DMS79 (cell line): ENCODE results near the gene MAP1LC3A.

Source experiments
- DNase-seq: peaks from one replicate; lab custom pipeline; 2025; lab: John Stamatoyannopoulos, UW

Gene MAP1LC3A

DNA sequence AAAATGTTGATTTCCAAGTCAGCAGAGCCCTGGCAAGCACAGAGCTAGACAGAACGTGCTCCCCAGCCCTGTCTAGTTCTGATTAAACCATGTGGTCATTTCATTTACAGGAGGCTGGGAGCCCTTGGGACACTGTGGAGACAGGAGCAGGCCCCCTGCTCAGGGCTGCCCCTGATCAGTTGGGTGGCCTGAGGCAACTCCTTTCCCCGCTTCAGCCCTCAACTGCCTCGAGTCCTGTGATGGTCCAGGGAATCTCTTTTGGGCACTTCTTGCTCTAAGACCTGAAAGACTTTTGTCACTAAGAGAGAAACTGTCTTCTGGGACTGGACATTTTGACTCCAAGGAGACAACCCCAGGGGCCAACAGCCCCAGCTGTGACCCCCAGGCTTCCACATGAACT is 28.8 kb upstream of the MAP1LC3A start:
- DNase-seq: no peak

DNA sequence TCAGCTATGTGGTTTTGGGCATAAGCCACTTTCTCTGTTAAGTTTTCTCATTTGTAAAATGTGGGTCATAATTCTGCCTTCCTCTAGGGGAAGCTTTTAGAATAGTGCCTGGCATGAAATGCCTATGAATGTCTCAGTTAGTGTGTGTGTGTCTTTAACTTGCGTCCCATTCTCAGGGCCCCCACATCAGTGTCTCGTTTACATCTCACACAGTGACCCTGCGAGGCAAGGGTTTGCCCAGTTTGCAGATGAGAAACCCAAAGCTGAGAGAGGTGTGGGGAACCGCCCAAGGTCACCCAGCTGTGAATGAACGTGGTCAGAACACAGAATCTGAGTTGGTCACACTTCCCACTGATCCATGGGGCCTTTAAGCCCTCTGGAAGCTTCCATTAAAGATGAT is 28.2 kb upstream of the MAP1LC3A start:
- no peak for DNase-seq

DNA sequence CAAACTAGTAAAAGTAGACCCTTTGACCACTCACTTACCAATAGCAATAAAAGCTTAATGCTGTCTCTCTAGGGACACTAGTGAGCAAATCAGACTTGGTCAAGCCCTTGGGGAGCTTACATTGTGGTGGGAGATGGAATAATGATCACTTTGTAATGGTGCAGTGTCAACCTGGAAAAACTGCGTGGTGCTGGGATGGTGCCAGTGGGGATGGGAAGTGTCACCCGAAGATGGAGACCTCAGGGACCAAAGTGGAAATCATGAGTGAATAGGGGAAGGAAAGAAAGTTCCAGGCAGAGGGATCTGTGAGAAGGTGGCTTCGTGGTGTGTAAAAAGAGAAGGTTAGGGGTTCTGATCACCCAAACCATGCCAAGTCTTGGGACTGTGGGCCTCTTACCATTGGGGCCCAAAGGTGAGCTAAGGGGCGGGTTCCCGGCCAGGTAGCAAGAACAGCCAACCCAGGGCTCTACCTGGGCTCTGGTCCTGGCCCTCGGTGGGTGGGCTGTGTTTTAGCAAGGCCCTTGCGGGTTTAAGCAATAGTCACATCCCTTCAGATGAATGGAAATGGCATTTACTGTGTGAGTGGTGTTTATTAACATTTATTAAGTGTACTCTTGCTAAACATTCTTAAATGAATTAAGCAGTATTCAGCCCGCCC is 26.8 kb upstream of the MAP1LC3A start:
- no peak for DNase-seq

DNA sequence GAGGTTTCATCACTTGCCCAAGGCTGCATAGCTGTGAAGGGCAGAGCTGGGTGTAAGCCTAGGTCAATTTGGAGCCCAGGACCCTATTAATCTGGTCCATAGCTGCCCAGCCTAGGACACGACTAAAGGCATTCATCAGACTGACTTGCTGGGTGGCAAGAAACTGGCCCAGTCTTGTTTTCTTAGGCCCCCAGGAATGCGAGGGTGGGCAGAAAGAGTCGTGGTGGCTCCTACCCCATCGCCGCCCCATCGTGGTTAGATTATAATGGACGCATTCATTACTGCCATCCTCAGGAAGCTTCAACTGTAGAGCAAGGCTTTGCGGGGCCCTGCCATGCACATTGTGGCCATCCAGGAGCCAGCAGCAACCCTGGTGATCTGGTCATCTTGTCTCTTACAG is 26.2 kb upstream of the MAP1LC3A start:
- DNase-seq: no peak

GRCh38 chr20:34532756-34533155 is 25.8 kb upstream of the MAP1LC3A start:
- DNase-seq: no peak

- DNase-seq: no peak
Measured at GRCh38 chr20:34534391-34535165, 23.9 kb upstream of the MAP1LC3A start.

GRCh38 chr20:34535301-34535840 is 23.1 kb upstream of the MAP1LC3A start:
- DNase-seq: no peak

DNA sequence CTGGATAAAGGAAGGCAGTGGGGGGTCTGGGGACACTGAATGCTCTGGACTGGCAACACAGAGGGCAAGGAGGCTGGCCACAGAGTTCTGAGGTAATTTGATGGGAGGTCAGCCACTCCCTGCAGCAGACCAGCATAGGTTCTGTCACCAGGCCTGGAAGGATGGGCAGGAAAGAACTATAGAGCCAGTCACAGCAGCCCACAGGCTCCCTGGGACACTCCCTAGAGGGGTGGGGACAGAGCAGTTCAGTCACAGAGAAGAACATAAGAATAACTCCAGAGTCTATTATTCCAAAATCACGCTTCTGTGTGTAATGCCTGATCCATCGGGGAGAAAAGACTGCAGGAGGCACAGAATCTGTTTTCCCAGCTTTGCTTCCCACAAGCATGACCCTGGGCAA is 22.7 kb upstream of the MAP1LC3A start:
- no peak for DNase-seq

DNA sequence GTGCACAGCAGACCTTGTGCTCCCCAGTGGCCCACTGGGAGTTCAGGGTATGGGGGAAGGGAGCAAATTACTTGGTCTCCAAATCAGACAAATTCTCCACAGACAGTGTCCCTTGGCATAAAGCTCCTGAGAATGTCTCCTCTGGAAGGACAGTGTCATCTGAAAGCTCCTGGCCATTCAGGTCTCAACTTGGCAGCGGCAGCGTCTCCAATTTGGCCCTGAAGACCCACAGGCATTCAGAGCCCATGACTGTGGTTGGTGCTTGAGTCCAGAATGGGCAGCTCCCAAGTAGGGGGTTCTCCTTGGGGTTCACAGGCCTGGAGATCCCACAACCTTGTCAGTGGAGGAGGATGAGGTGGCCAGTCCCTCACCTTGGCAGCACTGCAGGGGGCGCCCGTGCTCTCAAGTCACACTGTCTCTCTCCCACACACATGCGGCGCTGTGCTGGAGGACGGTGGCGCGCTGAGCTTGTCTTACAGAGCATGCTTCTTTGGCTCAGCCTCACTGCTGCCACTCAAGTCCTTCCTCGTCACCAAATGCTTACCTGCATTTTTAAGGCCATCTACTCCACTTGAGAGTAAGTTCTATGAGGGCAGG is 21.6 kb upstream of the MAP1LC3A start:
- DNase-seq: no peak

GRCh38 chr20:34537651-34538050 is 20.9 kb upstream of the MAP1LC3A start:
- no peak for DNase-seq

DNA sequence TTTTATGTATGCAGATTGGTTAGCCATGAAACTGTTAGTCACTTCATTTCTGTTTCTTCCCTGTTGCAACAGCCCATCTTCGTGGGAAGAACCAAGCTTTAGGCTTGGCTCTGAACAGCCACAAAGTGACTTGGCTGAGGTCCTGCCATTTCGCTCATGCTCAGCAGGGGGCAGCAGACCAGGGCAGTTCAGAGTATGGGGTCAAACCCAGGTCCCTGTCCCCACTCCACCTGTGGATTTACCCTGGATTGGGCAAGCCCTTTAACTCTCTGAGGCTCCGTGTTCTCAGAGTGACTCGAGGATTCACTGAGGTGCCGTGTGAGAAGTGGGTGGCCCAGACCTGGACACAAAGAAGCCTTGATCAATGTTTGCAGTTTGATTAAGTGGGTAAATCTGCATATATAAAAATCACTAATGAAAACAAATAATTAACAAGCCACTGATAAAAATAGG is 19.8 kb upstream of the MAP1LC3A start:
- DNase-seq: no peak

DNA sequence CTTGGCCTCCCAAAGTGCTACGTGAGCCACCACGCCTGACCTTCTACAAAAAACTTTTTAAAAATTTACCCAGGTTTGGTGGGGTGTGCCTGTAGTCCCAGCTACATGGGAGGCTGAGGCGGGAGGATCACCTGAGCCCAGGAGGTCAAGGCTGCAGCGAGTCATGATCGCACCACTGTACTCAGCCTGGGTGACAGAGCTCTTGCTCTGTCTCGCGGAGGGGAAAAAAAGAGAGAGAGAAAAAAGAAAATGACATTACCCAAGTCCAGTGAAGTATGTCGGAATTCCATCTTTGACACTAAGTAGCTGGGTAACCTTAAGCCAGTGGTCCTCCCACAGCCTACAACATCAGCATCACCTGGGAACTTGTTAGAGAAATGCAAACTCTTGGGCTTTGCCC is 18.8 kb upstream of the MAP1LC3A start:
- no peak for DNase-seq

DNA sequence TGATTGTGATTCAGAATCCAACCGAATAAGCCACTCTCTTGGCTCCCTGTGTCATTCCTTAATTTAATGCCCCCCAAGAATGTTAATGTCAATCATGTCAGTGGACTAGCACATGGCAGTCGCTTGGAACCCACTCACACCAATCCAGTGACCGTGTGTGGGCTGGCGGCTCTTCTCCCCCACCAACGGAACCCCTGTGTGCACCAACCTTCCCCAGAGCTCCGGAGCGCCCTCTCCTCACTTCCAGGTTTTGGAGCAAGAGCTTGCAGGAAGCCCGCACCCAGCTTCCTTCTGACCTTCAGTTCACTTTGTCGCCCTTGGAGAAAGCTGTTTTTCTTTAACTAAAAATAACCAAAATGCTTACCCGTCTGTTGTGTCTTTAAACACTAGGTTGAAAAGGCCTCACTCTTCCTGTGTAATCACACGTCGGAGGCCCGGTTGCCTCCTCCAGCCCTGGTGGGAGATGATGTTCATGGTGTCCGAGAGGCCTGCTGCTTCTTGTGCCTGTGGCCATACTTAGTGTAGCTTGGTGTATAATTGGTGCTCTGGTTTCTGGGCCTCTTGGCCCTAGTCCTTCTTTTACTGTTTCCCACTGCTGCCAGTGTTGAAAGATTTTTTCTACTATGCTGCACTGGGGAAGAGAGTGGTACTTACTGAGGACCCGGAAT is 17.8 kb upstream of the MAP1LC3A start:
- no peak for DNase-seq

DNA sequence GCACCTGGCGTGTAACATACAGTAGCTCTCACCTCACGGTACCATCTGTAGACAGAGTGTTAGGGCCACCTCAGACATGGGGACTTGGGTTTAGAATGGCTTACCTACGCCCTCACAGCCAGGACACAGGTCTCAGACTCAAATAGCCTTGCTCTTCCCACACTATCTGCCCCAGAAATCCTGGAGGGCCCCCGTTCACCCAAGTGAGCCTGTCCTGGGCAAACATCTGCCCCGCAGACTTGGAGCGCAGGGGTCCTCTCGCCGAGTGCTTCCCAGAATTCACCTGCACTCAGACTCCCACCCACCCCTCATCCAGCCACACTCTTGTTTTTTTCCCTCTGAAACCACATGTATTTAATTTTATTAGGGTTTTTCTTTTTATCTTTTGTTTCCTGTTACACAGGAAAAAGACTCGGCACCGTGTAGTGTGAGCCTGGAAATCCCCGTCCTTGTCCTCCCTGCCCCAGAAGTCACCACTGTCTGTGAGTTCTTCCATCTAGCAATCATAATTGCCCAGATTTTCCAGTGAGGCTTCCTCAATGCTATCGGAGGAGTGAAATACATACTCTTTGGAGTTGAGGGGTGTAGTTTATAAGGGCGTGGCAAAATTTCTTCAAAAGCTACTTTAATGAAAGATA is 17.1 kb upstream of the MAP1LC3A start:
- no peak for DNase-seq

GRCh38 chr20:34541917-34542316 is 16.6 kb upstream of the MAP1LC3A start:
- no peak for DNase-seq

GRCh38 chr20:34542439-34542838 is 16.1 kb upstream of the MAP1LC3A start:
- no peak for DNase-seq

DNA sequence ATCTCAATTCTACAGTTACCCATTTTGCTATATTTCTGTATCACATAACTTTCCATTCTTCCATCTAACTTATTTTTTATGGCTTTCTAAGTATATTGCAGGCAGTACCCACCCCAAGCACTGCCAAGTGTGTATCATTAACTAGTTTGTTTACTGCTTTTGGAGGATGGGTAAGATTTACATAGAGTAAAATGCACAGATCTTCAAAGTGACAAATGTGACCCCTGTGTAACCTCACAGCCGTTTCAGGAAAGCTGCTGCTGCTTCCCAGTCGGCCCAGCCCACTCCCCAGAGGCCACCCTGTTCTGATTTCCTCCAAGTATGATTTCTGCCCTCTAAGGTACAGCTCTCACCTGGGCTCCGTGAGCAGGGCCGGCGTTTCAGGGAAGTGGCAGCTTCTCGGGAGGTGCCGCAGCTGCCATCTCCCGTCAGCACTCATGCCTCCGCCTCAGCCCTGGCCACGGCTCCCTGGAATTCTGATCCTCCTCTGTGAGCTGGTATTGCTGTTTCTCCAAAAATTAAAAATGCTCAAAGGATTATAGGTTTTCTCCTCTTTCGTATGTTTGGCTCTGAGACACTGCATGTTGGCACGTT is 15.0 kb upstream of the MAP1LC3A start:
- DNase-seq: no peak

DNA sequence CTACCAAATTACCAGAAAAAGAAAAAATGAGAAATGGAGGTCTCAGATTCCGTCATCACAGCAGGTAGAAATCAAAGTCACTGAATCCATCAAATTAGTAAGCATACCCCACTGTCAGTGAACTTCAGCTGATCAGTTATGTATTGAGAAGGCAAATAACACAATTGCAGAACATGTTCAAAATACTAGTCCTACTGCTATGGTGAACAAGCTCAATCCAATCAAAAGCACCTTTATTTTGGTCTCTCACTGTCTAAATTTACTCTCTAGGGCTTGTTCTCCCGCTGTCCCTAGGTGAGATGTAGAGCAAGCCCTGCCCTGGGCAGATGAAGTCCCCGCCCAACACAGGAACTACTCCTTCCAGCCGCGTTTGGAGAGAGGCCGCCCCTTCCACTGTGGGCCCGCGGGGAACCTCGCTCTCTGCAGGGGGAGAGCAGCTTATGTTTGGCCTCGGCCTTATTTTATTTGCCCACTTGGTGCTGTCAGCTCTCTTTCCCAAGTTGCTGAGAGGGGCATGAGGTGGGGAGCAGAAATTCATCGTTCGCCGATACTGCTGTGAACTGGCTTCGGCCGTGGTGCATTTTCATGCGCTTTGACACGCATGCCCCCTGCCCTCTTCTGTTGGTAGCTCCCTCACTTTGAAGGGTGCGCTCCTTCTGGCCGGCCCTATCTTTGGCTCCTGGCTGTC is 14.3 kb upstream of the MAP1LC3A start:
- peak; percentile 15 for DNase-seq

DNA sequence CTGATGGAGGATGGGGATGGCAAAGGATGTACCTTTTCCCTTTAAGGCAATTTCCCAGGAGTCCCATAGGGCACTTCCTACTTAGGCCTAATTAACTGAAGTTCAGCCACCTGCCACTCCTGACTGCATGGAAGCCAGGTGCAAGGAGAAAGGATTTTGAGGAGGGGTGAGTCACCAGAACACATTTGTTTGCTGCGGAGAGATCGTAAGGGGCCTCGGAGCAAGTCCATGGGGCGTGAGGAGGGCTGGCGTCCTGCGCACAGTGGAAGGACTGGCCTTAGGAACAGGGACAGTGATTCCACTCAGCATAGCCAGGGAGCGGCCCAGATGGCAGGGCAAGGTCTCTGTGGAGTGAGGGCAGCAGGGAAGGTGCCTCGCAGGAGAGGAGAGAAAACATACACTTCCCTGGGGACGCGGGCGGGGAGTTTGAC is 11.8 kb upstream of the MAP1LC3A start:
- DNase-seq: peak; percentile 83

- DNase-seq: no peak
Measured at GRCh38 chr20:34547844-34548613, 10.5 kb upstream of the MAP1LC3A start.
